Pancreas (tissue), 10 donors: ENCODE measurements around the gene IGFN1. TPM values are rescaled to one million over a fixed set of nuclear protein-coding genes. Genes with fewer than 3 reads are reported as not detected.

Experiments
- ATAC-seq, 4 donors: fragments of 200-7000 bp; cut with Tn5 transposase; one replicate each; pipeline versions ENCODE4 v1.8.0 to v1.9.1; 2020; ENCODE audit warnings: mild to moderate bottlenecking in 4 of 4, moderate library complexity in 4 of 4
- DNase-seq, 6 donors: peaks; one replicate each; pipeline ENCODE4 v3.0.0-alpha.2; 2020
- FAIRE-seq: peaks from 2 replicates; lab custom pipeline; 2012; peaks lifted over from hg19 to GRCh38; lab: Jason Lieb, UNC
- H3K27ac ChIP-seq, 4 donors: fragments of 200-600 bp; sonication (generic); 1 replicate in 3 of 4; 2 replicates in 1 of 4; pipeline versions ENCODE4 v1.5.0 to v1.8.0; 2020
- H3K27me3 ChIP-seq, 4 donors: fragments of 200-600 bp; one replicate each; pipeline ENCODE4 v1.8.0; 2021
- H3K36me3 ChIP-seq, 3 donors: fragments of 200-600 bp; sonication (generic) in 1 of 3; one replicate each; pipeline versions ENCODE4 v1.5.0 to v1.8.0; 2020 to 2021
- H3K4me1 ChIP-seq, 3 donors: fragments of 200-600 bp; one replicate each; pipeline ENCODE4 v1.8.0; 2021
- H3K4me3 ChIP-seq, 4 donors: fragments of 200-600 bp; sonication (generic) in 2 of 4; one replicate each; pipeline versions ENCODE4 v1.5.0 to v1.8.0; 2020 to 2021
- H3K9me3 ChIP-seq, 4 donors: fragments of 200-600 bp; one replicate each; pipeline ENCODE4 v1.8.0; 2021
- whole genome bisulfite sequencing, 2 donors: extraction: QIAGEN DNeasy Blood & Tissue Kit; methylation state at CpG; one replicate each; pipeline ENCODE4 v1.1.7; 2013; 5-methylcytosine and 5-hydroxymethylcytosine counted together
- intact Hi-C, 3 donors: fragments of 100-400 bp; cut with DNase I; formaldehyde crosslinking; loops; one replicate each; pipeline versions ENCODE4 v1.11.1 to v1.14.2; 2022
- polyA plus RNA-seq, 2 donors: library from polyadenylated mRNA; stranded (reverse); fragments of 200-250 nt; gene quantifications; one replicate each; pipeline ENCODE4 v1.2.3, GENCODE V29; 2013
- total RNA-seq, 6 donors: library from RNA; stranded (reverse); fragmentation: NEBNext Ultra II Directional in 4 of 6; extraction: Animal tissue kit (Norgen Biotek cat#: 25700) in 4 of 6; gene quantifications; one replicate each; pipeline versions ENCODE4 v1.2.1 to v1.2.4, GENCODE V29; 2021 to 2023
- TF ChIP-seq, protein P1 (sequence below), 4 donors: fragments of 200-600 bp; sonication (generic) in 3 of 4; IDR thresholded peaks; one replicate each; pipeline versions ENCODE4 v1.5.0 to v1.8.0; 2021; ENCODE audit warnings: antibody characterized with exemption in 4 of 4
- donor health status: healthy with polysubstance abuse.
- donor health status: DM: no; HTN: no; CAD: no; lungs with moderate emphysema.
- donor health status: DM: no; HTN: no; CAD: no.
- donor health status: control.
- donor health status: control.
- donor health status: Bipolar disorder and iron deficiency.
- donor health status: DM: yes; HTN: yes; CAD: no.
- donor health status: DM: no; HTN: no; CAD: no.
- donor health status: DM: no; HTN: no; CAD: no.
- donor health status: DM: yes; HTN: yes; CAD: no.

The IGFN1 gene
- total and polyA plus RNA-seq, 8 donors: 4.1 to 48.4 (median 14.6) TPM

DNA sequence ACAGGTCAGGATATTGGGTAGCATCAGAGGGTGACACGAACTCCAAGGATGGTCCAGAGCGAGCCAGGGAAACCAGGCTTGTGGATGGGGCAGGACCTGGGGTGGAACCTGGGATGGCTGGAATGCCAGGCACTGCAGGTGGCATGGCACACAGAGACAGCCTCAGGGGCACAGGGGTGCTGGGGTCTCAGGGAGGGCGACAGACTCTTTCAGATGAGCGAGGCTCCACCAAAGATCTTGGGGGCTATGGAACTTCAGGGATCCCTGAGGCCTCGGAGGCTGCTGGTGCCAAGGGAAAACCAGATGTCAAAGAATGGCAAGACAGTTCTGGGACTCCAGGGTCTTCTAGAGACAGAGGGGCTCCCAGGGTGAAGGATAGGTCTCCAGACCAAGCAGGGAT, 21.4 kb downstream of the IGFN1 start:
- 90% methylated on average over 5 of the region's 5 CpGs for WGBS, 2 donors
- DNase-seq (peak in 1 of 6 donors; percentile 39), ATAC-seq (no peak), FAIRE-seq (no peak)
- Histone ChIP-seq H3K36me3 (peaks cover 0 to 5% (median 0%) of the 10 kb centered on the region in 3 donors), H3K27me3 (no peaks in the 10 kb centered on the region), H3K4me1 (no peaks in the 10 kb centered on the region), H3K4me3 (no peak overlapping the region), H3K27ac (no peak overlapping the region), H3K9me3 (no peaks in the 10 kb centered on the region)
- TF ChIP-seq, protein P1, sequence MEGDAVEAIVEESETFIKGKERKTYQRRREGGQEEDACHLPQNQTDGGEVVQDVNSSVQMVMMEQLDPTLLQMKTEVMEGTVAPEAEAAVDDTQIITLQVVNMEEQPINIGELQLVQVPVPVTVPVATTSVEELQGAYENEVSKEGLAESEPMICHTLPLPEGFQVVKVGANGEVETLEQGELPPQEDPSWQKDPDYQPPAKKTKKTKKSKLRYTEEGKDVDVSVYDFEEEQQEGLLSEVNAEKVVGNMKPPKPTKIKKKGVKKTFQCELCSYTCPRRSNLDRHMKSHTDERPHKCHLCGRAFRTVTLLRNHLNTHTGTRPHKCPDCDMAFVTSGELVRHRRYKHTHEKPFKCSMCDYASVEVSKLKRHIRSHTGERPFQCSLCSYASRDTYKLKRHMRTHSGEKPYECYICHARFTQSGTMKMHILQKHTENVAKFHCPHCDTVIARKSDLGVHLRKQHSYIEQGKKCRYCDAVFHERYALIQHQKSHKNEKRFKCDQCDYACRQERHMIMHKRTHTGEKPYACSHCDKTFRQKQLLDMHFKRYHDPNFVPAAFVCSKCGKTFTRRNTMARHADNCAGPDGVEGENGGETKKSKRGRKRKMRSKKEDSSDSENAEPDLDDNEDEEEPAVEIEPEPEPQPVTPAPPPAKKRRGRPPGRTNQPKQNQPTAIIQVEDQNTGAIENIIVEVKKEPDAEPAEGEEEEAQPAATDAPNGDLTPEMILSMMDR (IDR thresholded peaks at IDR 0.05): no peak
- intact Hi-C loops: no loop called here

DNA sequence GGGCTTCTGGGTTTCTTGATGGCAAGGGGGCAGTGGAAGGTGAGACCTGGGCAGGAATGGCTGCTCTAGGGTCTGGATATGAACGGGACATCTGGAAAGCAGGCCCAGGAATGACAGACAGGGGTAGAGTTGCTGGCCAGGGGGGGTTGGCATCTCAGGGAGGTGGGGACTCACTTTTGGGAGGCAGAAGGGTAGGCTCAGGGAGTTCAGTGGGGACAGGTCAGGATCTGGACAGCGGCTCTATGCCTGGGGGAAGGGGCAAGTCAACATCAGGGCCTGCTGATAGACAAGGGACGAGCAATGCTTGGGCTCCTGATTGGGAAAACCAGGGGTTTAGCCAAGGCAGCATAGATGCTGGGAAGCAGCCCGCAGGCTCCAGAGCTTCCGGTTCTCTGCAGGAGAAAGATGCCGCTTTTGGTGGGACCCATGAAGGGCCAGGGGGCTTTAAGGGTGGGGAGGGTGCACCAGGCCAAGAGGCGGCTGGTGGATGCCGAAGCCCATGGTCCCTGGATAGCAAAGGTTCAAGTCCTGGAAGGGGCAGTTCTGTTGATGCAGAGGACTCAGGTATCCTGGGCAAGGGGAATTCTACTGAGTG, 21.9 kb downstream of the IGFN1 start:
- no peak for ATAC-seq
- peak in 1 of 6 donors; percentile 38 for DNase-seq
- H3K27me3 ChIP-seq: no peaks in the 10 kb centered on the region
- WGBS, 2 donors: 94 to 97% methylated on average over 8 of the region's 8 CpGs
- no peak overlapping the region for H3K4me3 ChIP-seq
- intact Hi-C loops: no loop called here
- H3K4me1 ChIP-seq: no peaks in the 10 kb centered on the region
- no peaks in the 10 kb centered on the region for H3K9me3 ChIP-seq
- no peak overlapping the region for H3K27ac ChIP-seq
- H3K36me3 ChIP-seq: peaks cover 0 to 5% (median 0%) of the 10 kb centered on the region in 3 donors
- no peak for FAIRE-seq
- TF ChIP-seq, protein P1 (IDR thresholded peaks at IDR 0.05): no peak

- FAIRE-seq (no peak), ATAC-seq (no peak), DNase-seq (peak in 1 of 6 donors; percentile 29)
- TF ChIP-seq, protein P1 (IDR thresholded peaks at IDR 0.05): no peak
- no peaks in the 10 kb centered on the region for H3K9me3 ChIP-seq
- H3K4me1 ChIP-seq: no peaks in the 10 kb centered on the region
- H3K4me3 ChIP-seq: no peak overlapping the region
- intact Hi-C loops: no loop called here
- no peak overlapping the region for H3K27ac ChIP-seq
- WGBS, 2 donors: 78 to 82% methylated on average over 6 of the region's 6 CpGs
- no peaks in the 10 kb centered on the region for H3K27me3 ChIP-seq
- peaks cover 0 to 5% (median 0%) of the 10 kb centered on the region in 3 donors for H3K36me3 ChIP-seq
Observed at GRCh38 chr1:201213106-201213770, 22.6 kb downstream of the IGFN1 start.

DNA sequence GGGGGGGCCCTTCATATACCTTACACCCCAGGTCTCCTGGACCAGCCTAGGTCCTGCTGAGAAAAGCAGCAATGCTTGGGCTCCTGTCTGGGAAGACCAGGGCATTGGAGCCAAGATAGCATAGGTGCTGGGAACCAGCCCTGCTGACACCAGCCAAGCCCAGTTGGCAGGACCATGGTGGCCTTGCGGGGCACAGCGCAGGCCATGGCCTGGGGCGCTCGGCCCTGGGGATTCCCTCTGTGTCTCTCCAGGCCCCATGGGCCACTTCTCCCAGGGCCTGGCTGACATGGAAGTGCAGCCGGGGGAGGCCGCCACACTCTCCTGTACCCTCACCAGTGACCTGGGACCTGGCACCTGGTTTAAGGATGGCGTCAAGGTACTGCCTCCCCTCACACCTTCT, 23.3 kb downstream of the IGFN1 start:
- H3K27ac ChIP-seq: no peak overlapping the region
- DNase-seq: peak in 1 of 6 donors; percentile 55
- ATAC-seq: no peak
- H3K4me3 ChIP-seq: no peak overlapping the region
- TF ChIP-seq, protein P1 (IDR thresholded peaks at IDR 0.05): no peak
- H3K4me1 ChIP-seq: no peaks in the 10 kb centered on the region
- 81 to 87% methylated on average over 7 of the region's 7 CpGs for WGBS, 2 donors
- no peaks in the 10 kb centered on the region for H3K9me3 ChIP-seq
- intact Hi-C loops: no loop called here
- no peak for FAIRE-seq
- peaks cover 0 to 5% (median 0%) of the 10 kb centered on the region in 3 donors for H3K36me3 ChIP-seq
- no peaks in the 10 kb centered on the region for H3K27me3 ChIP-seq

DNA sequence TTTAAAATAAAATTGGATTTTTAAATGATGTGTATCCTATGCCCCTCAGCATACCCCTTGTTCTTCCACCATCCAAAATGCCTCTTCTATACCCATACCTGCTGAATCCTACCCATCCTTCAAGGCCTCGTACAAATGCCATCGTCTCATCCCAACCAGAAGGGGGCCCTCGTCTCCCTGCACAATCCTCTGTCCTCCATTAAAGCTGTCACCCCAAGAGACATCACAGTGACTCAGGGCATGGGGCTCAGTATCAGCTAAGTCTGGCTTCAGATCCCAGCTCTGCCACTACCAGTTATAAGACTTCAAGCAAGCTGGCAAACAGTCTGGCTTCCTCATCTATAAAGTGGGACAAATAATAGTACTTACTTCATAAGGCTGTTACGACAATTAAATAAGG, 23.8 kb downstream of the IGFN1 start:
- TF ChIP-seq, protein P1 (IDR thresholded peaks at IDR 0.05): no peak
- intact Hi-C loops: no loop called here
- WGBS, 2 donors: 78 to 81% methylated on average over 4 of the region's 4 CpGs
- DNase-seq: peak in 1 of 6 donors; percentile 3
- Histone ChIP-seq H3K27ac (no peak overlapping the region), H3K4me1 (no peaks in the 10 kb centered on the region), H3K36me3 (peaks cover 0 to 5% (median 0%) of the 10 kb centered on the region in 3 donors), H3K9me3 (no peaks in the 10 kb centered on the region), H3K27me3 (no peaks in the 10 kb centered on the region), H3K4me3 (no peak overlapping the region)
- ATAC-seq: no peak
- no peak for FAIRE-seq
